ENCODE measurements around the gene LAMC3. TPM values are rescaled to one million over a fixed set of nuclear protein-coding genes. Genes with fewer than 3 reads are reported as not detected.

LAMC3 gene
- polyA plus RNA-seq, 1 donor from 2014 or later, result 0.04 TPM

GRCh38 chr9:130994135-130995085 is 14.6 kb upstream of the LAMC3 start:
- no peaks in the 10 kb centered on the region for H3K9me2 ChIP-seq (ENCODE audit: insufficient read depth, low read length)
- H3K36me3 ChIP-seq (ENCODE audit: insufficient read depth, low read length), result no peaks in the 10 kb centered on the region
- TF ChIP-seq MXI1 (conservative IDR thresholded peaks at IDR 0.05; ENCODE audit: poor library complexity, severe bottlenecking), result no peak
- no peak overlapping the region for H3K27ac ChIP-seq (ENCODE audit: low read length)
- H3F3A ChIP-seq (ENCODE audit: insufficient read depth, low read length, poor library complexity, severe bottlenecking), result no peaks in the 10 kb centered on the region
- no peaks in the 10 kb centered on the region for H3K9me3 ChIP-seq (ENCODE audit: low read length)
- no peak overlapping the region for H3K4me3 ChIP-seq (ENCODE audit: low read length)
- no peaks in the 10 kb centered on the region for H4K20me1 ChIP-seq (ENCODE audit: insufficient read depth)
- no peak overlapping the region for H3K9ac ChIP-seq (ENCODE audit: low read length)
- H2AFZ ChIP-seq (ENCODE audit: low read depth, low read length), result no peak overlapping the region
- no peaks in the 10 kb centered on the region for H3K79me2 ChIP-seq (replicated peaks; ENCODE audit: insufficient read depth, low read length)
- H3K27me3 ChIP-seq (ENCODE audit: insufficient read depth, low read depth, low read length), result no peaks in the 10 kb centered on the region
- H3K4me2 ChIP-seq (ENCODE audit: low read length), result no peak overlapping the region

GRCh38 chr9:130995086-130996011 is 13.6 kb upstream of the LAMC3 start:
- no peaks in the 10 kb centered on the region for H3K9me3 ChIP-seq (ENCODE audit: low read length)
- no peaks in the 10 kb centered on the region for H4K20me1 ChIP-seq (ENCODE audit: insufficient read depth)
- no peaks in the 10 kb centered on the region for H3K36me3 ChIP-seq (ENCODE audit: insufficient read depth, low read length)
- no peaks in the 10 kb centered on the region for H3F3A ChIP-seq (ENCODE audit: insufficient read depth, low read length, poor library complexity, severe bottlenecking)
- no peak overlapping the region for H3K4me3 ChIP-seq (ENCODE audit: low read length)
- no peak overlapping the region for H3K27ac ChIP-seq (ENCODE audit: low read length)
- no peaks in the 10 kb centered on the region for H3K79me2 ChIP-seq (replicated peaks; ENCODE audit: insufficient read depth, low read length)
- no peak overlapping the region for H2AFZ ChIP-seq (ENCODE audit: low read depth, low read length)
- no peaks in the 10 kb centered on the region for H3K27me3 ChIP-seq (ENCODE audit: insufficient read depth, low read depth, low read length)
- H3K4me2 ChIP-seq (ENCODE audit: low read length), result no peak overlapping the region
- H3K9me2 ChIP-seq (ENCODE audit: insufficient read depth, low read length), result no peaks in the 10 kb centered on the region
- H3K9ac ChIP-seq (ENCODE audit: low read length), result no peak overlapping the region
- no peak for TF ChIP-seq MXI1 (conservative IDR thresholded peaks at IDR 0.05; ENCODE audit: poor library complexity, severe bottlenecking)
- TF ChIP-seq EZH2 (IDR thresholded peaks at IDR 0.05; ENCODE audit: borderline replicate concordance, insufficient read depth, low read length, poor library complexity, severe bottlenecking), result no peak
- no peak for TF ChIP-seq SMC3 (conservative IDR thresholded peaks at IDR 0.05; ENCODE audit: poor library complexity)

GRCh38 chr9:130996205-130996604 is 12.8 kb upstream of the LAMC3 start:
- Histone ChIP-seq H3K4me2 (ENCODE audit: low read length) (no peak overlapping the region), H3K27ac (ENCODE audit: low read length) (no peak overlapping the region), H3K36me3 (ENCODE audit: insufficient read depth, low read length) (no peaks in the 10 kb centered on the region), H3F3A (ENCODE audit: insufficient read depth, low read length, poor library complexity, severe bottlenecking) (no peaks in the 10 kb centered on the region), H3K79me2 (replicated peaks; ENCODE audit: insufficient read depth, low read length) (no peaks in the 10 kb centered on the region), H3K9ac (ENCODE audit: low read length) (no peak overlapping the region), H3K27me3 (ENCODE audit: insufficient read depth, low read depth, low read length) (no peaks in the 10 kb centered on the region), H3K9me2 (ENCODE audit: insufficient read depth, low read length) (no peaks in the 10 kb centered on the region), H3K9me3 (ENCODE audit: low read length) (no peaks in the 10 kb centered on the region), H2AFZ (ENCODE audit: low read depth, low read length) (no peak overlapping the region), H4K20me1 (ENCODE audit: insufficient read depth) (no peaks in the 10 kb centered on the region), H3K4me3 (ENCODE audit: low read length) (no peak overlapping the region)
- TF ChIP-seq POLR2AphosphoS5 (IDR thresholded peaks at IDR 0.05), result no peak
- TF ChIP-seq EP300 (conservative IDR thresholded peaks at IDR 0.05; ENCODE audit: poor library complexity, severe bottlenecking), result no peak
- no peak for TF ChIP-seq TAF1 (IDR thresholded peaks at IDR 0.05; ENCODE audit: low read depth)
- TF ChIP-seq SMC3 (conservative IDR thresholded peaks at IDR 0.05; ENCODE audit: poor library complexity), result no peak
- TF ChIP-seq RAD21 (conservative IDR thresholded peaks at IDR 0.05), result no peak
- TF ChIP-seq REST (IDR thresholded peaks at IDR 0.05; ENCODE audit: borderline replicate concordance), result no peak
- no peak for TF ChIP-seq MXI1 (conservative IDR thresholded peaks at IDR 0.05; ENCODE audit: poor library complexity, severe bottlenecking)
- no peak for TF ChIP-seq EZH2 (IDR thresholded peaks at IDR 0.05; ENCODE audit: borderline replicate concordance, insufficient read depth, low read length, poor library complexity, severe bottlenecking)
- no peak for TF ChIP-seq CTCF (IDR thresholded peaks at IDR 0.05; ENCODE audit: poor library complexity, severe bottlenecking)

Data from neural cell (in vitro differentiated cells).